Progenitor cell of endocrine pancreas (in vitro differentiated cells): ENCODE results near the gene CD59. TPM values are rescaled to one million over a fixed set of nuclear protein-coding genes. Genes with fewer than 3 reads are reported as not detected.

Experiments
- DNase-seq: peaks from one replicate; pipeline ENCODE4 v3.0.0; 2021; ENCODE audit warnings: low spot score; ENCODE audit not compliant: unreplicated experiment
- H3K27ac Mint-ChIP-seq: 2 replicates; pipeline ENCODE4 v1.8.0; 2021; ENCODE audit warnings: mild to moderate bottlenecking, moderate library complexity, mixed read lengths
- H3K27me3 Mint-ChIP-seq: 2 replicates; pipeline ENCODE4 v1.8.0; 2021; ENCODE audit warnings: mixed read lengths
- H3K36me3 Mint-ChIP-seq: 2 replicates; pipeline ENCODE4 v1.8.0; 2022; ENCODE audit warnings: mixed read lengths; ENCODE audit not compliant: insufficient read depth
- H3K4me1 Mint-ChIP-seq: 2 replicates; pipeline ENCODE4 v1.8.0; 2021; ENCODE audit warnings: low read depth, mixed read lengths
- H3K4me3 Mint-ChIP-seq: 2 replicates; pipeline ENCODE4 v1.8.0; 2021; ENCODE audit warnings: low read depth, mild to moderate bottlenecking, moderate library complexity, mixed read lengths
- H3K9me3 Mint-ChIP-seq: 2 replicates; pipeline ENCODE4 v1.8.0; 2021; ENCODE audit warnings: low read depth, mixed read lengths
- total RNA-seq: library from RNA; stranded (reverse); gene quantifications from 2 replicates; pipeline ENCODE4 v1.2.1, GENCODE V29; 2021
- TF ChIP-seq, protein P1 (sequence below): fragments of 200-600 bp; sonication (generic); IDR thresholded peaks from one replicate; pipeline ENCODE4 v1.5.0; 2021; ENCODE audit warnings: antibody characterized with exemption, mild to moderate bottlenecking; ENCODE audit not compliant: unreplicated experiment

CD59 gene
- total RNA-seq, 1 donor from 2014 or later, result 214 TPM

DNA sequence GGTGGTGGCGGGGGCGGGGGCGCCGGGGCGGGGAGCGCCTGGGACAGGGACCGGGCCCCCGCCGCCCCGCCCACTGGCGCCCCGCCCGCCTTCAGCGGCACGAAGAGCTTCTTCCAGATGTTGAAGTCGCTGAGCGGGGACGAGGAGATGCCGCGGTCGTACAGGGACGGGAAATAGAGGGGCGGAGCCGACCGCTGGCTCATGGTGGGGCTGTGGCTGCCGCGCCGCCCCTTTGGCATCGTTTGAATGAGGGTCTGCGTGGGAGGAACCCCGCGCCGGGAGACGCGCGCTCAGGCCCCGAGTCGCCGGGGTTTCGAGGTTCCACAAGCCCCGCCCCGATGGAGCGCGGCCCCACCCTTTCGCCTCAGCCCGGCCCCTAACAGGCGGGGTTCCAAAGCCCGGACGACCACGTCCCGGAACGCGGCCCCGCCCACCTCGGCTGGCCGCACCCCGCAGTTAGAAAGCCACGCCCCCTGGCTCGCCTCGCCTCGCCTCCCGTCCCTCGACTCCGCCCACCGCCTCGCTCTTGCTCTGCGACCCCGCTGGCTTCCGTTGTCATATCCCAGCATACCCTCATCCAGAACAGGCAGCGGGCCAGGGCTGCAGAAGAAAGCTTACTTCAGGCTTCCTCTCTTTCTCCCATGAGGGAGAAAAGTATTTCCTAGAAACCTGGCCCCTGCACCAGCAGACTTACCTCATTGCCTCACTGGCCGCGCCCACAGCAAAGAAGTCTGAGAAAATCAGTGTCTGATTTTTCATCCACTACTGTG lies 35.5 kb downstream of the CD59 start, which contains the start of gene C11orf91:
TSS of gene C11orf91 (minus strand) at position 325 of the 770 bp plus-strand sequence. CDS start at position 239, 86 bp downstream.
- Mint-ChIP-seq H3K4me3 (peak within 1 kb of the TSS; percentile 81), H3K36me3 (peaks cover 4% of the 10 kb centered on the region), H3K27me3 (no peaks in the 10 kb centered on the region), H3K9me3 (no peaks in the 10 kb centered on the region), H3K4me1 (peaks cover 53% of the 10 kb centered on the region), H3K27ac (peak within 1 kb of the TSS; percentile 91)
- TF ChIP-seq, protein P1, sequence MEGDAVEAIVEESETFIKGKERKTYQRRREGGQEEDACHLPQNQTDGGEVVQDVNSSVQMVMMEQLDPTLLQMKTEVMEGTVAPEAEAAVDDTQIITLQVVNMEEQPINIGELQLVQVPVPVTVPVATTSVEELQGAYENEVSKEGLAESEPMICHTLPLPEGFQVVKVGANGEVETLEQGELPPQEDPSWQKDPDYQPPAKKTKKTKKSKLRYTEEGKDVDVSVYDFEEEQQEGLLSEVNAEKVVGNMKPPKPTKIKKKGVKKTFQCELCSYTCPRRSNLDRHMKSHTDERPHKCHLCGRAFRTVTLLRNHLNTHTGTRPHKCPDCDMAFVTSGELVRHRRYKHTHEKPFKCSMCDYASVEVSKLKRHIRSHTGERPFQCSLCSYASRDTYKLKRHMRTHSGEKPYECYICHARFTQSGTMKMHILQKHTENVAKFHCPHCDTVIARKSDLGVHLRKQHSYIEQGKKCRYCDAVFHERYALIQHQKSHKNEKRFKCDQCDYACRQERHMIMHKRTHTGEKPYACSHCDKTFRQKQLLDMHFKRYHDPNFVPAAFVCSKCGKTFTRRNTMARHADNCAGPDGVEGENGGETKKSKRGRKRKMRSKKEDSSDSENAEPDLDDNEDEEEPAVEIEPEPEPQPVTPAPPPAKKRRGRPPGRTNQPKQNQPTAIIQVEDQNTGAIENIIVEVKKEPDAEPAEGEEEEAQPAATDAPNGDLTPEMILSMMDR, result no peak
- peak; percentile 97 for DNase-seq

DNA sequence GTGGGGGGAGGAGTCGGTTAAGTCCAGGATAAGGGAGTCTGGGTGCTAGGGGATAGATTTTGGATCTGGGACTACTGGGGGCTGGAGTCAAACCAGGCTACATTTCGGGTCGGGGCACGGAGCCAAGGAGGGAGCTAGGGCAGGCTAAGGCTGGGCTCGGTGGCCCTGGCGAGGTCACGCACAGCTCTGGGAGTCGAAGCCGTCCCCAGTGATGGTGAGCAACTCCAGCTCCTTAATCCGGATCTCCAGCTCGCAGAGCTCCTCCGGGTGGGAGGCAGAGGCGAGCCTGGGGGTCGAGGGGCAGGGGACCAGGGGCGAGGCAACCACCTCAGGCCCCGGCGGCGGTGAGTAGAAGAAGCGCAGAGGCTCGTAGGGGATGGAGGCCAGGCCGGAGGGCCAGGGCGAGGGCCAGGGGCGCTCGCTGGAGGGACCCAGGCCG lies 36.1 kb downstream of the CD59 start:
- peaks cover 59% of the 10 kb centered on the region for H3K4me1 Mint-ChIP-seq
- H3K36me3 Mint-ChIP-seq, result no peaks in the 10 kb centered on the region
- H3K27ac Mint-ChIP-seq, result no peak overlapping the region
- TF ChIP-seq, protein P1, result no peak
- DNase-seq, result no peak
- H3K27me3 Mint-ChIP-seq, result no peaks in the 10 kb centered on the region
- H3K9me3 Mint-ChIP-seq, result no peaks in the 10 kb centered on the region
- H3K4me3 Mint-ChIP-seq, result peak overlapping the region; percentile 63

DNA sequence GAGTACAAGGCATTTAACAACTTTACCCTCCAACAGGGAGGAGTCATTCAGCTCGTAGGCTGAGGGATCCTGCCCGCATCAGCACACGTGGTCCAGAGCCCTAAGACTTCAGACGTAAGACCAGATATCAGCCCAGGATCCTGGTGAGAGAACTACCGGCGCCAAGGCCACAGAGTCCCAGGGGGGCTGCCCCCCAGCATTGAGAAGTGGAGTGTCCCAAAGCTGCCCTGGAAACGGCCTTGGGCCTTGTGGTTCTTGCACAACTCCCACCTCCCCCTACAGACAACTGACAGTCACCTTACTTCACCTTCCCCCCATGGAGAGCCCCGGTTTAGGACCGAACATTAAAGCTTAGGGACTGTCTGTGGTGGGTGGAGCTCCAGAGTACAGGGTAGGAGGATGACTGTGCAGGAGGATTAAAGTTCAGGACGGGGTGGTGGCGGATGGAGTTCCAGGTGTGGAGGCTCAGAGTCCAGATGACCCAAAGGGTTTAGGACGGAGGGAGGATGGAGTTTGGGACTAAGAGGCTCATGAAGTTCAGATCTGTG lies 36.6 kb downstream of the CD59 start:
- H3K27me3 Mint-ChIP-seq, result no peaks in the 10 kb centered on the region
- H3K9me3 Mint-ChIP-seq, result no peaks in the 10 kb centered on the region
- H3K4me3 Mint-ChIP-seq, result peak overlapping the region; percentile 63
- peaks cover 64% of the 10 kb centered on the region for H3K4me1 Mint-ChIP-seq
- no peak for DNase-seq
- no peak overlapping the region for H3K27ac Mint-ChIP-seq
- TF ChIP-seq, protein P1, result no peak
- no peaks in the 10 kb centered on the region for H3K36me3 Mint-ChIP-seq

DNA sequence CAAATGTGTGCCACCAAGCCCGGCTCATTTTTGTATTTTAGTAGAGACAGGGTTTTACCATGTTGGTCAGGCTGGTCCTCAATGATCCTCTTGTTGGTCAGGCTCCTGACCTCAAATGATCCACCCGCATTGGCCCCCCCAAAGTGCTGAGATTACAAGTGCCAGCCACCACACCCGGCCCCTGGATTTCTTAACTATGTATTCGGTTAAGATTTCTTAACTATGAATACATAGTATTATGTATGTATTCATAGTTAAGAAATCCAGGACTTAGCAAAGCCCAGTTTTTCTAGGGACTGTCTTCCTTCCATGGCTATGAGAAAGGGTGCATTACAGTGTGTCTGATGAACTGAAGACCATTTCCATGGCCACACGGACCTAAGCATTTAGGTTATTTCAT lies 37.3 kb downstream of the CD59 start:
- H3K36me3 Mint-ChIP-seq, result no peaks in the 10 kb centered on the region
- H3K4me1 Mint-ChIP-seq, result peaks cover 70% of the 10 kb centered on the region
- no peaks in the 10 kb centered on the region for H3K9me3 Mint-ChIP-seq
- DNase-seq, result no peak
- H3K27me3 Mint-ChIP-seq, result no peaks in the 10 kb centered on the region
- TF ChIP-seq, protein P1, result no peak
- H3K4me3 Mint-ChIP-seq, result no peak overlapping the region
- no peak overlapping the region for H3K27ac Mint-ChIP-seq

DNA sequence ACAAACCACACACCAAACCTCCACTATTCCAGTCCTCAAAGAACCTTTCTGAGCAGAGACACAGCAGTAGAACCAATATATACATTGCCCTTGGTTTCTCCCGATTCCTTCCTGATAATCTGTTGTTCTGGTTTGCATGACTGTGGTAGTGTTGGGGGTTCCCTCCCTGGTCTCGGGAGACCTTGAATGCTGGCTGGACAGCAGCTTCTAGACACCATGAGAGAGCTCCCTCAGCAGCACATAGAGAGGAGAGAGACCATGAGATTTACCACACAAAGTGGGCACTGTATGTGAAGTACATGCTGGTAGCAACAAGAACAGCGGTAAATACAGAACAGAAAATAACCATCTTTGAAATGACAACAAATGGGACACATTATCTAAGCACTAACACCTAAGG lies 38.2 kb downstream of the CD59 start:
- no peaks in the 10 kb centered on the region for H3K36me3 Mint-ChIP-seq
- peak overlapping the region; percentile 10 for H3K27ac Mint-ChIP-seq
- TF ChIP-seq, protein P1, result no peak
- peak overlapping the region; percentile 46 for H3K4me3 Mint-ChIP-seq
- H3K9me3 Mint-ChIP-seq, result no peaks in the 10 kb centered on the region
- H3K27me3 Mint-ChIP-seq, result no peaks in the 10 kb centered on the region
- H3K4me1 Mint-ChIP-seq, result peaks cover 75% of the 10 kb centered on the region
- DNase-seq, result no peak
